GM12873 (cell line): ENCODE data around the gene NXPE4.

Experiments used
- TF ChIP-seq, protein P1 (sequence below): IDR thresholded peaks from 2 replicates; pipeline ENCODE4 v1.5.1; 2012; ENCODE audit warnings: low read depth, mild to moderate bottlenecking, moderate library complexity, low read length, control low read depth; ENCODE audit not compliant: insufficient read depth; ENCODE audit errors: missing control alignments

The NXPE4 gene

DNA sequence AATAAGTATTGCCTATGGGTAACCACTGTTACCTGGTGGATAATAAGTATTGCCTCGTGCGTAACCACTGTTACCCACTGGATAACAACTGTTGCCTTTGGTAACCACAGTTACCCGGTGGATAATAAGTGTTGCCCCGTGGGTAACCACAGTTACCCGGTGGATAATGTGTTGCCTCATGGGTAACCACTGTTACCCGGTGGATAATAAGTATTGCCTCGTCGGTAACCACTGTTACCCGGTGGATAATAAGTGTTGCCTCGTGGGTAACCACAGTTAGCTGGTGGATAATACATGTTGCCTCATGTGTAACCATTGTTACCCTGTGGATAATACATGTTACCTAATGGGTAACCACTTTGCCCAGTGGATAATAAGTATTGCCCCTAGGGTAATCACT lies 9.8 kb upstream of the NXPE4 start:
- TF ChIP-seq, protein P1, sequence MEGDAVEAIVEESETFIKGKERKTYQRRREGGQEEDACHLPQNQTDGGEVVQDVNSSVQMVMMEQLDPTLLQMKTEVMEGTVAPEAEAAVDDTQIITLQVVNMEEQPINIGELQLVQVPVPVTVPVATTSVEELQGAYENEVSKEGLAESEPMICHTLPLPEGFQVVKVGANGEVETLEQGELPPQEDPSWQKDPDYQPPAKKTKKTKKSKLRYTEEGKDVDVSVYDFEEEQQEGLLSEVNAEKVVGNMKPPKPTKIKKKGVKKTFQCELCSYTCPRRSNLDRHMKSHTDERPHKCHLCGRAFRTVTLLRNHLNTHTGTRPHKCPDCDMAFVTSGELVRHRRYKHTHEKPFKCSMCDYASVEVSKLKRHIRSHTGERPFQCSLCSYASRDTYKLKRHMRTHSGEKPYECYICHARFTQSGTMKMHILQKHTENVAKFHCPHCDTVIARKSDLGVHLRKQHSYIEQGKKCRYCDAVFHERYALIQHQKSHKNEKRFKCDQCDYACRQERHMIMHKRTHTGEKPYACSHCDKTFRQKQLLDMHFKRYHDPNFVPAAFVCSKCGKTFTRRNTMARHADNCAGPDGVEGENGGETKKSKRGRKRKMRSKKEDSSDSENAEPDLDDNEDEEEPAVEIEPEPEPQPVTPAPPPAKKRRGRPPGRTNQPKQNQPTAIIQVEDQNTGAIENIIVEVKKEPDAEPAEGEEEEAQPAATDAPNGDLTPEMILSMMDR = no peak

DNA sequence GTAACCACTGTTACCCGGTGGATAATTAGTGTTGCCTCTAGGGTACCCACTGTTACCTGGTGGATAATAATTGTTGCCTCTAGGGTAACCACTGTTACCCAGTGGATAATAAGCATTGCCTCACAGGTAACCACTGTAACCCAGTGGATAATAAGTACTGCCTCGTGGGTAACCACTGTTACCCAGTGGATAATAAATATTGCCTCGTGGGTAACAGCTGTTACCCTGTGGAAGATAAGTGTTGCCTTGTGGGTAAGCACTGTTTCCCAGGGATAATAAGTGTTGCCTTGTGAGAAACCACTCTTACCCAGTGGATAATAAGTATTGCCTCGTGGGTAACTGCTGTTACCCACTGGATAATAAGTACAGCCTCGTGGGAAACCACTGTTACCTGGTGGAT lies 9.3 kb upstream of the NXPE4 start:
- TF ChIP-seq, protein P1 = no peak

DNA sequence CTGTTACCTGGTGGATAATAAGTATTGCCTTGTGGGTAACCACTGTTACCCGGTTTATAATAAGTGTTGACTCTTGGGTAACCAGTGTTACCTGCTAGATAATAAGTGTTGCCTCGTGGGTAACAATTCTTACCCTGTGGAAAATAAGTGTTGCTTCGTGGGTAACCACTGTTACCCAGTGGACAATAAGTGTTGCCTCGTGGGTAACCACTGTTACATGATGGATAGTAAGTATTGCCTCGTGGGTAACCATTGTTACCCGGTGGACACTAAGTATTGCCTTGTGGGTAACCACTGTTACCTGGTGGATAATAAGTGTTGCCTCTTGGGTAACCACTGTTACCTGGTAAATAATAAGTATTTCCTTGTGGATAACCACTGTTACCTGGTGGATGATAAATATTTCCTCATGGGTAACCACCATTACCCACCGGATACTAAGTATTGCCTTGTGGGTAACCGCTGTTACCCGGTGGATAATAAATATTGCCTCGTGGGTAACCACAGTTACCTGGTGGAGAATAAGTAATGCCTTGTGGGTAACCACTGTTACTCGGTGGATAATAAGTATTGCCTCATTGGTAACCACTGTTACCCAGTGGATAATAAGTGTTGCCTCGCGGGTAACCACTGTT lies 8.7 kb upstream of the NXPE4 start:
- TF ChIP-seq, protein P1 = no peak

DNA sequence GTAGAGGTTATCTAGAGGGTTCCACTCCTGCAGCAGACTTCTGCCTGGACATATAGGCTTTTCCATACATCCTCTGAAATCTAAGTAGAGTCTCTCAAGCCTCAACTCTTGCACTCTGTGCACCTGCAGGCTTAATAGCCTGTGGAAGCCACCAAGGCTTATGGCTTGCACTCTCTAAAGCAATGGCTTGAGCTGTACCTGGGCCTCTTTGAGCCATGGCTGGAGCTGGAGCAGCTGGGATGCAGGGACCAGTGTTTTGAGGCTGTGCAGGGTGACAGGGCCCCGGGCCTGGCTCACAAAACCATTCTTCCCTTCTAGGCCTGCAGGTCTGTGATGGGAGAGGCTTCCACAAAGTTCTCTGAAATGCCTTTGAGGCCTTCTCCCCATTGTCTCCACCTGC lies 2.9 kb upstream of the NXPE4 start:
- TF ChIP-seq, protein P1 = no peak

DNA sequence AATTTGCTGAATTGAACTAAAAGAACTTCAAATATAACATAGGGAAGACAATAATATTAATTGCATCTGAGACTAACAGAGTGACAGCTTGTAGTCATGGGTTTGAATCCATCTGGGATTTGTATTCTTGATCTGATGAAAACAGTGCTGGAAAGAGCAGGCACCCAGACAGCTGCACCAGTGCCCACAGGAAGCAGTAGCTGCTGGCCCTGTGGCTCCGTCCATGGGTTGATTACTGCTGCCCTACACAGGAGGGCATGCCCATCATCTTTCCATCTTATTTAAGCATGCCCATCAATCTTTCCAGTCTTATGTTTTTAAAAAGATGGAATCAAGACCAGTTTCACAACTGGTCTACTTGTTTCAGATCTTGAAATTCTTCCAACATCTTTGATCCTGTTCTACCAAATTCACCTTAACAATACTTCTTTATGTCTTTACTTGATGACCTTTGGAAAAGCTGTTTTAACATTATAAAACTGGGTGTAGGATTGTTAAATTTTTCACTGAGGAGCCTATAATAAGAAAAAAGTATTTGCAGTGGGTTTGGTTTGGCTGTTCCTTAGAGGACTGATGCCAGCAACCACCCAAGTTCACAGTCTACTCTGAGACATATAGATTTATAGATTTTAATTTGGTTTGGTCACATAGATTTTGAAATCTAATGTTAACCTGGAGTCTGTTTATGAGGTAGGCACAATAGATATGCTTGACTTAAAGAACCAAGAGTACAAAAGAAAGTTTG lies 761 bp upstream of the NXPE4 start:
- TF ChIP-seq, protein P1 = no peak

DNA sequence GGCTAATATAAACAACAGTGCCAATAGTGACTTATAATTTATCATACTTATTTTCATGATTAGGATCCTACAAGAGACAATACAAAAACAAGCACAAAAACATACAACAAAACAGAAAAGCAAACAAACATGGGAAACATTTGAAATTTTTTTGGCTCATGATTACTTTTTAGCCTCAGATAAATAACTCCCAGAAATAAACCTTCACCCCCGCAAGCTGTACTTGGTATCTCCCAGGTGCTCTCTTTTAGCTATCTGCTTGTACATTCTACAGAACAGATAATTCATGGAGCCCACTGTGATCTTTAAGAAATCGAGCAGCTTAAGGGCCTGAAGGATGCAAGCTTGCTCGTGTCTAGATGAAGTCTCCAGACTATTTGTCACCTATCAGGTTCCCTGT lies 883 bp downstream of the NXPE4 start:
- TF ChIP-seq, protein P1 = no peak

DNA sequence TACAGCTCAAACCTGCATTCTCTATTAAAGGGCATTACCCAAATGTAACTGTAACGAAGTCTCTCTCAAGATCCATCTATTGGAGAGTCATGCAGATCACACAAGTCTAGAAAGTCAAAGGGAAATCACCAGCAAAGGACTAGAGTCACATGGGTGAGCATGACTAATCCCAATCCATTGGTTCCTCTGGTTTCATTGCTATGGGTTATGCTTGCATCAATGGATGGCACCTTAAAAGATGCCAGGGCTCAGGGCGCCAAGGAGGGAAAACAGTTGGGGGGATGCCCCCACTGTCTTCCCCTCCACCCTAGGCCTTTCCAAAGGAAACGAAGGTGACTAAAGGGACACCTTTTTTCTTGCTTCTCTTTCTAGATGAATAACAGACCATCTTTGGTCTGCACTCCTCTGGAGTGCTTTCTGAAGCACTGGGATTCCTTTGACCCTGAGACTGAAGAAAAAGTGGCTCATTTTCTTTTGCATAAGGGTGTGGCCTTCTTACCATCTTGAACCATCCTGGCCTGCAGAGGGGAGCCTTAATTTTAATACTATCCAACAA lies 8.1 kb downstream of the NXPE4 start:
- TF ChIP-seq, protein P1 = no peak
